Urinary bladder (tissue), 4 donors: ENCODE data around the gene SLC25A17. TPM values are rescaled to one million over a fixed set of nuclear protein-coding genes. Genes with fewer than 3 reads are reported as not detected.
A peak's percentile ranks its signal among the peaks of the same experiment; 100 is the strongest.
"Not testable (repeated sequence)": the region's sequence is repeated elsewhere in the genome, so short reads cannot be mapped to it uniquely, and the experiment has no call there.

Experiments used
- DNase-seq: peaks from one replicate; pipeline ENCODE4 v3.0.0-alpha.2; 2015; ENCODE audit errors: extremely low spot score
- H3K27ac ChIP-seq: one replicate; pipeline ENCODE4 v1.5.1; 2013; ENCODE audit warnings: low read depth, mild to moderate bottlenecking, moderate library complexity
- H3K36me3 ChIP-seq: one replicate; pipeline ENCODE4 v1.6.1; 2013; ENCODE audit warnings: mild to moderate bottlenecking, moderate library complexity; ENCODE audit not compliant: insufficient read depth
- H3K4me1 ChIP-seq: one replicate; pipeline ENCODE4 v1.6.1; 2013; ENCODE audit warnings: mild to moderate bottlenecking, moderate library complexity; ENCODE audit not compliant: insufficient read depth
- H3K4me3 ChIP-seq: one replicate; pipeline ENCODE4 v1.5.1; 2013; ENCODE audit warnings: low read depth, low read length
- WGBS: extraction: QIAGEN DNeasy Blood & Tissue Kit; methylation state at CpG from one replicate; pipeline ENCODE4 v1.1.7; 2013; 5-methylcytosine and 5-hydroxymethylcytosine counted together
- polyA plus RNA-seq: library from polyadenylated mRNA; stranded (reverse); fragments of 200-250 nt; gene quantifications from one replicate; pipeline ENCODE4 v1.2.3, GENCODE V29; 2013
- total RNA-seq: library from RNA; depleted of rRNA; stranded (reverse); fragments of >200 nt; gene quantifications from one replicate; pipeline ENCODE4 v1.2.3, GENCODE V29; 2014
- donor health status: healthy with polysubstance abuse.
- donor health status: healthy.

The SLC25A17 gene
- total and polyA plus RNA-seq, 2 donors: 13.3 to 20.1 TPM

DNA sequence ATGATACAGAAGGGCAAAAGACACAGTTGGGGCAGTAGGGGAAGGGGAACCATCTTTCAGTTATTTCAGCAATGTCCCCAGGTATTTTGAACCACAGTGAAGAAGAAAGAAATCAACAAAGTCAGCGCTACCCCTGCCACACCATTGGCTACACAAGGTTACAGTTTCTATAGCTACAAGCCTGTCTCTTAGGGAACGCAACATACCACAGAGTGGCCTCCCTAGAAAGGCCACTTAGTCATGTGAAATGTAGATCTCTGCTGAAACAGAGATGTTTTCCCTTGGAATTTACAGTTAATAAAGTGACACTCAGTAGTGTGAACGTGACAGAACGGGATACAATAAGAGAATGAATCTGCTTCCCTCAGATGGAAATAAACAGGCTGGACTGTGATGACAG lies 85.2 kb downstream of the SLC25A17 start:
- Histone ChIP-seq H3K4me1 (no peaks in the 10 kb centered on the region), H3K4me3 (no peak overlapping the region), H3K27ac (no peak overlapping the region), H3K36me3 (no peaks in the 10 kb centered on the region)
- no peak for DNase-seq
- WGBS: 94% methylated on average over 4 of the region's 4 CpGs

GRCh38 chr22:40732999-40733292 lies 86.2 kb downstream of the SLC25A17 start:
- Histone ChIP-seq H3K36me3 (no peaks in the 10 kb centered on the region), H3K4me1 (no peaks in the 10 kb centered on the region), H3K4me3 (no peak overlapping the region), H3K27ac (no peak overlapping the region)
- no peak for DNase-seq
- WGBS: 54% methylated on average over 2 of the region's 2 CpGs

- no peak for DNase-seq
- no peak overlapping the region for H3K27ac ChIP-seq
- H3K4me1 ChIP-seq: peaks cover 1% of the 10 kb centered on the region
- no peaks in the 10 kb centered on the region for H3K36me3 ChIP-seq
- WGBS: 77% methylated on average over 6 of the region's 6 CpGs
- H3K4me3 ChIP-seq: no peak overlapping the region
These were observed 89.9 kb downstream of the SLC25A17 start for GRCh38 chr22:40729284-40729683.

- DNase-seq: peak; percentile 61
- 38% methylated on average over 13 of the region's 13 CpGs for WGBS
- H3K27ac ChIP-seq: no peak overlapping the region
- peaks cover 1% of the 10 kb centered on the region for H3K4me1 ChIP-seq
- H3K36me3 ChIP-seq: no peaks in the 10 kb centered on the region
- no peak overlapping the region for H3K4me3 ChIP-seq
These were observed 90.4 kb downstream of the SLC25A17 start for GRCh38 chr22:40728731-40729189.

DNA sequence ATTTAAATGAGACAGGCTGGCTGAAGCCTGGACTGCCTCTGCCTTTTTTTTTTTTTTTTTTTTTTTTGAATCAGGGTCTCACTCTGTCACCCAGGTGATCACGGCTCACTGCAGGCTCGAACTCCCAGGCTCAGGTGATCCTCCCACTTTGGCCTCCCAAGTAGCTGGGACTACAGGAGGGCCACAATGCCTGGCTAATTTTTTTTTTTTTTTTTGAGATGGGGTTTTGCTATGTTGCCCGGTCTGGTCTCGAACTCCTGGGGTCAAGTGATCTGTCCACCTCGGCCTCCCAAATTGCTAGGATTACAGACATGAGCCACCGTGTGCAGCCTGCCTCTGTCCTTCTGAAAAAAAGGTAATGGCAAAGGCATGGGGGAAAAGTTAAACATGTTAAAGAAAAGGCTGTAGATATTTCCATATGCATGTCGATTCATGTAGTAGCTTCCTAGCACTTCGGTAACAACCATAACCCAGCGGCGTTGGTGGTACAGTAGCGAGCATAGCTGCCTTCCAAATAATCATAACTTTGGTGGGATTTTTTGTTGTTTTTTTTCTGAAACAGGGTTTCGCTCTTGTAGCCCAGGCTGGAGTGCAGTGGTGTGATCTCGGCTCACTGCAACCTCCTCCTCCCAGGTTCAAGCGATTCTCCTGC lies 91.1 kb downstream of the SLC25A17 start:
- no peak for DNase-seq
- H3K36me3 ChIP-seq: no peaks in the 10 kb centered on the region
- no peak overlapping the region for H3K27ac ChIP-seq
- WGBS: 87% methylated on average over 14 of the region's 14 CpGs
- no peak overlapping the region for H3K4me3 ChIP-seq
- H3K4me1 ChIP-seq: peaks cover 1% of the 10 kb centered on the region

DNA sequence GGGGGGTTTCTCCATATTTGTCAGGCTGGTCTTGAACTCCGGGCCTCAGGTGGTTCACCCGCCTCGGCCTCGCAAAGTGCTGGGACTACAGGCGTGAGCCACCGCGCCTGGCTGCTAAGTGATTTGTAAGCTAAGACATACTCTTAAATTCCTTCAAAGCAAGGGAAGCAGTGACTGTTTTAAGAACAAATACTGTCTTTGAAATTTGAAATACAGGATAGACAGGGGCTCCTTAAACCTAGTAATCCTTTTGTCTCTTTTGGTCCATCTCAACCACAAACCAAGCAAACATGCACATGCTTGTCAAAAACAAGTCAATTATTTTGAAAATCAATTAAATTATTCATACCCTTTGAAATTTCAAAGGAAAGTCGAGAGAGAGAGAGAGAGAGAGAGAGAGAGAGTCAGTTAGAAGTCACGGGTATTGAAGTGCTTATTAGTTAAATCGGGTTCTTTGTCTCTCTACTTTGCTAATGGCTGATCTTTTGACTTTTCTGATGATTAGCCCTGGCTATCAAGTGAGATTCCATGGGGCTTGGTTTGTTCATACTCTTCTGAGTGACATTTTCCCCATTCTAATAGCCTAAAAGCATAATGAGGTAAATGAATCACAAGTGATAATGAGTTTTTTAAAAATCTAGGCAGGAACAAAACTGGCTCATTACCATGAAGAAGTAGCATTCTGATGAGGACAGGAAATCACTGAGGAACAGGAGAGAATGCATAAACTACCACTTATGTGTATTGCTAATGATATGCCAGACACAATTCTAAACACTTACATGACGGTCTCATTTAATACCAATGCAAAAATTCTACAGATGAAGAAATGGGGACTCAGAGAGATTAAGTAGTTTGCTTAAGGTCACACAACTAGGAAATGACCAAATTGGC lies 91.8 kb downstream of the SLC25A17 start:
- no peak overlapping the region for H3K27ac ChIP-seq
- H3K4me1 ChIP-seq: peaks cover 1% of the 10 kb centered on the region
- 89% methylated on average over 11 of the region's 11 CpGs for WGBS
- no peak for DNase-seq
- no peak overlapping the region for H3K4me3 ChIP-seq
- H3K36me3 ChIP-seq: no peaks in the 10 kb centered on the region

GRCh38 chr22:40726514-40726913 lies 92.6 kb downstream of the SLC25A17 start:
- WGBS: 58% methylated on average over 4 of the region's 4 CpGs
- peaks cover 1% of the 10 kb centered on the region for H3K4me1 ChIP-seq
- H3K36me3 ChIP-seq: no peaks in the 10 kb centered on the region
- H3K27ac ChIP-seq: no peak overlapping the region
- no peak for DNase-seq
- H3K4me3 ChIP-seq: no peak overlapping the region

DNA sequence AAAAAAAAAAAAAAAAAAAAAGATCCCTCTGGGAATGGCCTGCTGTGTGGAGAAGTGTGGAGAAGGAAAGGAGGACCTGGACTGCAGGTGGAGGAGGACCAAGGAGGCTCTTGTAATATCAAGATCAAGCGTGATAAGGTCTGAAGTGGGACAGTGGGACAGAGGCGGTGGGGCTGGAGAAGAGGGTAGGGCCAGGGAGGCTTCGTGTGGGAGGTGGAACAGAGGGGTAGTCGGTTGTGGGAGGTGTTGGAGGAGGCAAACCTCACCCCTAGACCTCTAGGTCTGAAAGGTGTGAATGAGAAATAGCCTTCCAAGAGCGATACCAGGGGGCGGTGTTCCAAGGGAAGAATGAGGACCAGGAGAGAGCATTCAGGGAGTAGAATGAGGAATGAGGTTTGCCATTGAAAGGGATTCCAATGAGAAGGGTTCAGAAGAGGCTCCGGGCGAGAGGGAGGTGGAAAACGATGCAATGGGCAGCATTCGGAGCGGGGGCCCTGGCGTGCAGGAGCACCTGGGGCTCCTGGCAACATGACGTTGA lies 95.7 kb downstream of the SLC25A17 start:
- H3K4me3 ChIP-seq: no peak overlapping the region
- peaks cover 1% of the 10 kb centered on the region for H3K4me1 ChIP-seq
- H3K27ac ChIP-seq: no peak overlapping the region
- 89% methylated on average over 13 of the region's 13 CpGs for WGBS
- H3K36me3 ChIP-seq: no peaks in the 10 kb centered on the region
- no peak for DNase-seq

- WGBS: 25% methylated on average over 6 of the region's 6 CpGs
- Histone ChIP-seq H3K36me3 (no peaks in the 10 kb centered on the region), H3K27ac (no peak overlapping the region), H3K4me3 (no peak overlapping the region), H3K4me1 (no peaks in the 10 kb centered on the region)
- no peak for DNase-seq
These were observed 97.9 kb downstream of the SLC25A17 start for GRCh38 chr22:40721266-40721665.

- no peaks in the 10 kb centered on the region for H3K4me1 ChIP-seq
- 23% methylated on average over 11 of the region's 11 CpGs for WGBS
- H3K27ac ChIP-seq: no peak overlapping the region
- no peak for DNase-seq
- no peaks in the 10 kb centered on the region for H3K36me3 ChIP-seq
- H3K4me3 ChIP-seq: no peak overlapping the region
These were observed 98.4 kb downstream of the SLC25A17 start for GRCh38 chr22:40720538-40721256.

GRCh38 chr22:40720156-40720537 lies 99.0 kb downstream of the SLC25A17 start:
- not testable (repeated sequence) for H3K27ac ChIP-seq, DNase-seq, H3K4me1 ChIP-seq, H3K36me3 ChIP-seq, H3K4me3 ChIP-seq
- WGBS: 94% methylated on average over 6 of the region's 6 CpGs
